Measurements from ENCODE around the gene EFHD1. TPM values are rescaled to one million over a fixed set of nuclear protein-coding genes. Genes with fewer than 3 reads are reported as not detected.

EFHD1 gene
- total and polyA plus RNA-seq, 4 donors: 2.2 to 8.6 (median 4.9) TPM

DNA sequence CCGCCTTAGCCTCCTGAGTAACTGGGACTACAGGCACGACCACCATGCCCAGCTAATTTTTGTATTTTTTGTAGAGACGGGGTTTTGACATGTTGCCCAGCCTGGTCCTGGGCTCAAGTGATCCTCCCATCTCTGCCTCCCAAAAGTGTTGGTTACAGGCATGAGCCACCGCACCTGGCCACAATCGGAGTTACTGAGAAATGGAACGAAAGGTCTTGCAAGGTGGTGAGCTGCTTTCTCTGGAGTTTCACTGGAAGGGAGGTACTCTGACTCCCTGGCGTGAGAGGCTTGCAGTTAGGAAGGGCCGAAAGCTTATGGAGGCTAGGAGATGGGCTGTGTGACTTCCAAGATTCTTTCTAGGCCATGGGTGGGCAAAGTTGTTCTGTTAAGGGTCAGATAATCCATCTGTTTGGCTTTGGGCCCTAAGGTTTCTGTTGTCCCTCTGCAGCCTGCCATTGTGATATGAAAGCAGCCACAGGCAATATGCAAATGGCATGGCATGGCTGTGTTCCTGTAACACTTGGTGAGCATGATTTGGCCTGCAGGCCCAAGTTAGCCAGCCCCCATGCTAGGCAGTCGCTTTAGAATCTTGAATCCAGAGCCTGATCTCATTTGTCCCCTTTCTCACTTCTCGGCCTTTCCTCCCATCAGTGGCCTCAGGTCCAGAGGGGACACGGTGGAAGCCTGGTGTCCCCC is 7.9 kb downstream of the EFHD1 start:
- no peaks in the 10 kb centered on the region for H3K27me3 ChIP-seq (ENCODE audit: control insufficient read depth in 3 of 3, insufficient read depth in 3 of 3, low read length in 2 of 3)
- peaks cover 0 to 1% (median 0%) of the 10 kb centered on the region in 4 donors for H3K9me3 ChIP-seq (ENCODE audit: control insufficient read depth in 4 of 4, insufficient read depth in 3 of 4, low read length in 3 of 4)
- no peak for DNase-seq
- H3K9ac ChIP-seq (ENCODE audit: insufficient read depth in 1 of 2, low read length in 2 of 2): no peak overlapping the region
- no peak overlapping the region for H3K4me3 ChIP-seq
- H3K27ac ChIP-seq (ENCODE audit: low read depth in 1 of 2, low read length in 1 of 2): no peak overlapping the region
- TF ChIP-seq, protein P1, sequence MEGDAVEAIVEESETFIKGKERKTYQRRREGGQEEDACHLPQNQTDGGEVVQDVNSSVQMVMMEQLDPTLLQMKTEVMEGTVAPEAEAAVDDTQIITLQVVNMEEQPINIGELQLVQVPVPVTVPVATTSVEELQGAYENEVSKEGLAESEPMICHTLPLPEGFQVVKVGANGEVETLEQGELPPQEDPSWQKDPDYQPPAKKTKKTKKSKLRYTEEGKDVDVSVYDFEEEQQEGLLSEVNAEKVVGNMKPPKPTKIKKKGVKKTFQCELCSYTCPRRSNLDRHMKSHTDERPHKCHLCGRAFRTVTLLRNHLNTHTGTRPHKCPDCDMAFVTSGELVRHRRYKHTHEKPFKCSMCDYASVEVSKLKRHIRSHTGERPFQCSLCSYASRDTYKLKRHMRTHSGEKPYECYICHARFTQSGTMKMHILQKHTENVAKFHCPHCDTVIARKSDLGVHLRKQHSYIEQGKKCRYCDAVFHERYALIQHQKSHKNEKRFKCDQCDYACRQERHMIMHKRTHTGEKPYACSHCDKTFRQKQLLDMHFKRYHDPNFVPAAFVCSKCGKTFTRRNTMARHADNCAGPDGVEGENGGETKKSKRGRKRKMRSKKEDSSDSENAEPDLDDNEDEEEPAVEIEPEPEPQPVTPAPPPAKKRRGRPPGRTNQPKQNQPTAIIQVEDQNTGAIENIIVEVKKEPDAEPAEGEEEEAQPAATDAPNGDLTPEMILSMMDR (IDR thresholded peaks at IDR 0.05; ENCODE audit: control extremely low read depth, extremely low read depth): no peak
- WGBS, 2 donors: 95 to 97% methylated on average over 11 of the region's 11 CpGs
- H3K36me3 ChIP-seq (ENCODE audit: control insufficient read depth in 4 of 4, insufficient read depth in 4 of 4, low read length in 4 of 4): no peaks in the 10 kb centered on the region
- ATAC-seq (ENCODE audit: insufficient read depth, low FRiP score): no peak
- no peaks in the 10 kb centered on the region for H3K4me1 ChIP-seq (ENCODE audit: control insufficient read depth in 5 of 5, insufficient read depth in 5 of 5, low read length in 5 of 5)

GRCh38 chr2:232643147-232643425 is 9.7 kb downstream of the EFHD1 start:
- H3K4me1 ChIP-seq (ENCODE audit: control insufficient read depth in 5 of 5, insufficient read depth in 5 of 5, low read length in 5 of 5): no peaks in the 10 kb centered on the region
- H3K27ac ChIP-seq (ENCODE audit: low read depth in 1 of 2, low read length in 1 of 2): no peak overlapping the region
- no peaks in the 10 kb centered on the region for H3K27me3 ChIP-seq (ENCODE audit: control insufficient read depth in 3 of 3, insufficient read depth in 3 of 3, low read length in 2 of 3)

DNA sequence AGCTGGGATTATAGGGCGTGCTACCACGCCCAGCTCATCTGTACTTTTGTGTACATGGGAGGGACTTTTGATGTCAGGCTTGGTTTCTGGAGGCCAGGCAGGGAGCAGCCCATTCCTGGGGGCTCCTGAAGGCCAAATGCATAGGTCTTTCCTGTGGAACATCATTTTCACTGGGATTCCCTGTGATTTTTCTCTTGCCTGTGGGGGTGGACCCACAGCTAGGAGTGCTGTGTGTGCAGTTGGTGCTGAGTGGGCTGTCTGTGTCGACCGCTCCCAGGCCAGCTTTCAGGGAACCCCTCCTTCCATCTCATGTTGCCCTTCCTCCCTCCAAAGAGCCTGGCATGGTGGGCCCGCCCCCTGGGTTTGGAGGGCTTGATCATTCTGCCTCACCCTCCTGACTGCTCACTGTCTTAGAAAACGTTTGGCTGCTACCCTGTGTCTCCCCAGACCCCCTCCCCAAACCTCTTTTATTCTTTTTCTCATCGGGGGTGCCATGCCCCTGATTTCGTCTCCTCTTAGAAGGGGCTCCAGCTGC is 10.5 kb downstream of the EFHD1 start:
- WGBS, 2 donors: 86 to 91% methylated on average over 8 of the region's 8 CpGs
- Histone ChIP-seq H3K36me3 (ENCODE audit: control insufficient read depth in 4 of 4, insufficient read depth in 4 of 4, low read length in 4 of 4) (no peaks in the 10 kb centered on the region), H3K4me1 (ENCODE audit: control insufficient read depth in 5 of 5, insufficient read depth in 5 of 5, low read length in 5 of 5) (no peaks in the 10 kb centered on the region), H3K27ac (ENCODE audit: low read depth in 1 of 2, low read length in 1 of 2) (no peak overlapping the region), H3K4me3 (no peak overlapping the region), H3K27me3 (ENCODE audit: control insufficient read depth in 3 of 3, insufficient read depth in 3 of 3, low read length in 2 of 3) (no peaks in the 10 kb centered on the region), H3K9me3 (ENCODE audit: control insufficient read depth in 4 of 4, insufficient read depth in 3 of 4, low read length in 3 of 4) (peaks cover 0 to 1% (median 0%) of the 10 kb centered on the region in 4 donors), H3K9ac (ENCODE audit: insufficient read depth in 1 of 2, low read length in 2 of 2) (no peak overlapping the region)
- no peak for DNase-seq
- TF ChIP-seq, protein P1 (IDR thresholded peaks at IDR 0.05; ENCODE audit: control extremely low read depth, extremely low read depth): no peak
- no peak for ATAC-seq (ENCODE audit: insufficient read depth, low FRiP score)

More at GRCh38 chr2:232643147-232643425, 9.7 kb downstream of the EFHD1 start:
- Histone ChIP-seq H3K4me3 (no peak overlapping the region), H3K36me3 (ENCODE audit: control insufficient read depth in 4 of 4, insufficient read depth in 4 of 4, low read length in 4 of 4) (no peaks in the 10 kb centered on the region), H3K9ac (ENCODE audit: insufficient read depth in 1 of 2, low read length in 2 of 2) (no peak overlapping the region), H3K9me3 (ENCODE audit: control insufficient read depth in 4 of 4, insufficient read depth in 3 of 4, low read length in 3 of 4) (peaks cover 0 to 1% (median 0%) of the 10 kb centered on the region in 4 donors)
- WGBS, 2 donors: 60 to 73% methylated on average over 3 of the region's 3 CpGs
- DNase-seq (no peak), ATAC-seq (ENCODE audit: insufficient read depth, low FRiP score) (no peak)
- TF ChIP-seq, protein P1 (IDR thresholded peaks at IDR 0.05; ENCODE audit: control extremely low read depth, extremely low read depth): no peak
